NOMO-1 (cell line): ENCODE results near the gene ZNF474.
"Not testable (repeated sequence)": the region's sequence is repeated elsewhere in the genome, so short reads cannot be mapped to it uniquely, and the experiment has no call there.

ENCODE experiments used
- DNase-seq, 2 experiments: peaks; one replicate each; lab custom pipeline; 2025; ENCODE audit not compliant: unreplicated experiment in 2 of 2; lab: John Stamatoyannopoulos, UW

The ZNF474 gene

GRCh38 chr5:122129306-122129705 is at the start of gene ZNF474:
ZNF474 (plus strand) TSS chr5:122129546; CDS start chr5:122151991, 22,445 bp downstream.
- no peak for DNase-seq

GRCh38 chr5:122081541-122081940 is 47.8 kb upstream of the ZNF474 start:
- DNase-seq, result no peak

GRCh38 chr5:122083535-122083934 is 45.8 kb upstream of the ZNF474 start:
- no peak for DNase-seq

GRCh38 chr5:122085041-122085440 is 44.3 kb upstream of the ZNF474 start:
- no peak for DNase-seq

- DNase-seq, result no peak
Measured at GRCh38 chr5:122089096-122090013, 40.0 kb upstream of the ZNF474 start.

- DNase-seq, result no peak
Measured at GRCh38 chr5:122091936-122092600, 37.3 kb upstream of the ZNF474 start.

GRCh38 chr5:122093415-122094180 is 35.7 kb upstream of the ZNF474 start:
- no peak for DNase-seq

GRCh38 chr5:122094251-122094650 is 35.1 kb upstream of the ZNF474 start:
- DNase-seq, result not testable (repeated sequence)

- no peak for DNase-seq
Measured at GRCh38 chr5:122095158-122095557, 34.2 kb upstream of the ZNF474 start.

- no peak for DNase-seq
Measured at GRCh38 chr5:122097391-122097790, 32.0 kb upstream of the ZNF474 start.

GRCh38 chr5:122099060-122099790 is 30.1 kb upstream of the ZNF474 start:
- no peak for DNase-seq

GRCh38 chr5:122101636-122102285 is 27.6 kb upstream of the ZNF474 start:
- peak in 1 of 2 experiments; percentile 25 for DNase-seq

GRCh38 chr5:122102825-122103224 is 26.5 kb upstream of the ZNF474 start:
- DNase-seq, result no peak

- DNase-seq, result no peak
Measured at GRCh38 chr5:122105909-122106308, 23.4 kb upstream of the ZNF474 start.

- no peak for DNase-seq
Measured at GRCh38 chr5:122107016-122107415, 22.3 kb upstream of the ZNF474 start.

GRCh38 chr5:122110987-122111386 is 18.4 kb upstream of the ZNF474 start:
- DNase-seq, result no peak

GRCh38 chr5:122111460-122111859 is 17.9 kb upstream of the ZNF474 start:
- no peak for DNase-seq

GRCh38 chr5:122112063-122112462 is 17.3 kb upstream of the ZNF474 start:
- no peak for DNase-seq

- no peak for DNase-seq
Measured at GRCh38 chr5:122112733-122113558, 16.4 kb upstream of the ZNF474 start.
